HepG2 (cell line): ENCODE results near the gene INHA. TPM values are rescaled to one million over a fixed set of nuclear protein-coding genes. Genes with fewer than 3 reads are reported as not detected.

Experiments
- ARID2 ChIP-seq: sonication (generic); formaldehyde crosslinking; IDR thresholded peaks from 2 replicates; pipeline ENCODE4 v1.8.1; 2022; ENCODE audit warnings: mild to moderate bottlenecking, missing genetic modification reagents, borderline replicate concordance
- ASH2L ChIP-seq: fragments of 300-600, 200-600 bp; sonication (generic); IDR thresholded peaks from 2 replicates; pipeline ENCODE4 v1.7.0; 2017; ENCODE audit warnings: low read depth, mild to moderate bottlenecking, moderate library complexity, mixed read lengths, low read length; ENCODE audit not compliant: insufficient read length
- CHCHD3 ChIP-seq: sonication (generic); formaldehyde crosslinking; IDR thresholded peaks from 2 replicates; pipeline ENCODE4 v1.8.0; 2022; ENCODE audit warnings: mild to moderate bottlenecking, missing genetic modification reagents, moderate library complexity
- ERF ChIP-seq: IDR thresholded peaks from 2 replicates; pipeline ENCODE4 v1.6.1; 2018; ENCODE audit warnings: missing biosample characterization, missing genetic modification reagents
- FOXO1 ChIP-seq: sonication (generic); formaldehyde crosslinking; IDR thresholded peaks from 2 replicates; pipeline ENCODE4 v1.4.0; 2020; ENCODE audit warnings: missing genetic modification reagents
- GPN1 ChIP-seq: sonication (generic); formaldehyde crosslinking; IDR thresholded peaks from 2 replicates; pipeline ENCODE4 v1.5.1; 2020; ENCODE audit warnings: missing genetic modification reagents, borderline replicate concordance
- HOXA7 ChIP-seq: sonication (generic); formaldehyde crosslinking; IDR thresholded peaks from 2 replicates; pipeline ENCODE4 v1.8.1; 2022; ENCODE audit warnings: mild to moderate bottlenecking, missing genetic modification reagents, moderate library complexity
- MED1 ChIP-seq: sonication (generic); formaldehyde crosslinking; IDR thresholded peaks from 2 replicates; pipeline ENCODE4 v1.4.0; 2020; ENCODE audit warnings: missing genetic modification reagents
- NR2F2 ChIP-seq: IDR thresholded peaks from 2 replicates; pipeline ENCODE4 v1.6.1; 2012; ENCODE audit warnings: low read depth, inconsistent platforms, borderline replicate concordance
- RFXAP ChIP-seq: sonication (generic); formaldehyde crosslinking; IDR thresholded peaks from 2 replicates; pipeline ENCODE4 v1.4.0; 2020; ENCODE audit warnings: missing genetic modification reagents, borderline replicate concordance
- RXRB ChIP-seq: IDR thresholded peaks from 2 replicates; pipeline ENCODE4 v1.6.1; 2016; ENCODE audit warnings: borderline replicate concordance, missing genetic modification reagents, missing compliant biosample characterization
- SOX13 ChIP-seq, 3 experiments: fragments of 450-650 bp in 1 of 3; sonication (generic) in 1 of 3; formaldehyde crosslinking in 1 of 3; IDR thresholded peaks in 2 of 3; conservative IDR thresholded peaks in 1 of 3; 2 replicates each; pipeline versions ENCODE4 v1.5.0 to v1.6.1; 2016 to 2020; ENCODE audit warnings: antibody characterized with exemption in 1 of 3, mild to moderate bottlenecking in 1 of 3, missing compliant biosample characterization in 1 of 3, missing genetic modification reagents in 1 of 3, moderate library complexity in 1 of 3
- SP1 ChIP-seq, 2 experiments: fragments of 450-650 bp in 1 of 2; sonication (generic) in 1 of 2; formaldehyde crosslinking in 1 of 2; IDR thresholded peaks; 2 replicates each; pipeline versions ENCODE4 v1.4.0 to v1.6.1; 2016 to 2020; ENCODE audit warnings: missing genetic modification reagents in 1 of 2
- TBP ChIP-seq: sonication (generic); formaldehyde crosslinking; IDR thresholded peaks from 2 replicates; pipeline ENCODE4 v1.5.0; 2020; ENCODE audit warnings: missing genetic modification reagents
- ZC3H13 ChIP-seq: sonication (generic); formaldehyde crosslinking; IDR thresholded peaks from 2 replicates; pipeline ENCODE4 v1.8.1; 2023; ENCODE audit warnings: mild to moderate bottlenecking, missing genetic modification reagents, moderate library complexity
- ZNF264 ChIP-seq: sonication (generic); formaldehyde crosslinking; IDR thresholded peaks from 2 replicates; pipeline ENCODE4 v1.4.0; 2020; ENCODE audit warnings: missing genetic modification reagents
- ZNF441 ChIP-seq: sonication (generic); formaldehyde crosslinking; IDR thresholded peaks from 2 replicates; pipeline ENCODE4 v1.7.0; 2021; ENCODE audit warnings: missing genetic modification reagents, borderline replicate concordance
- ZNF678 ChIP-seq: sonication (generic); formaldehyde crosslinking; IDR thresholded peaks from 2 replicates; pipeline ENCODE4 v1.4.0; 2020; ENCODE audit warnings: mild to moderate bottlenecking, missing genetic modification reagents
- ZSCAN22 ChIP-seq: sonication (generic); formaldehyde crosslinking; IDR thresholded peaks from 2 replicates; pipeline ENCODE4 v1.4.0; 2020; ENCODE audit warnings: mild to moderate bottlenecking, missing genetic modification reagents
- polyA plus RNA-seq, 8 experiments: library from polyadenylated mRNA; depleted of rRNA in 3 of 8; stranded (reverse) in 7 of 8; unstranded in 1 of 8; fragments of >200 nt; fragmentation: Illumina TruSeq in 4 of 8; extraction: Trizol in 4 of 8; gene quantifications; 2 replicates each; pipeline versions ENCODE4 v1.2.1 to v1.2.3, GENCODE V29; 2011 to 2016; ENCODE audit warnings: low read depth in 4 of 8, missing spikeins in 1 of 8, mixed read lengths in 1 of 8; ENCODE audit not compliant: insufficient read depth in 1 of 8
- total RNA-seq, 5 experiments: library from RNA; depleted of rRNA; stranded (reverse); fragments of >200 nt; fragmentation: Illumina TruSeq; extraction: Trizol; gene quantifications; 2 replicates each; pipeline ENCODE4 v1.2.3, GENCODE V29; 2016; ENCODE audit warnings: low read depth in 1 of 5
- TF ChIP-seq, protein P1 (sequence below): sonication (generic); formaldehyde crosslinking; IDR thresholded peaks from 2 replicates; pipeline ENCODE4 v1.4.0; 2020; ENCODE audit warnings: missing genetic modification reagents
- TF ChIP-seq, protein P2 (sequence below): sonication (generic); formaldehyde crosslinking; IDR thresholded peaks from 2 replicates; pipeline ENCODE4 v1.4.0; 2020; ENCODE audit warnings: missing genetic modification reagents
- TF ChIP-seq, protein P3 (sequence below): sonication (generic); formaldehyde crosslinking; IDR thresholded peaks from 2 replicates; pipeline ENCODE4 v1.8.0; 2022; ENCODE audit warnings: missing genetic modification reagents, mild to moderate bottlenecking, moderate library complexity, borderline replicate concordance

The INHA gene
- total and polyA plus RNA-seq, 2 of the 13 experiments (the other 11 are each of a cell fraction or from before 2014, with no cell fraction given) = 4.1 to 15.2 TPM

DNA sequence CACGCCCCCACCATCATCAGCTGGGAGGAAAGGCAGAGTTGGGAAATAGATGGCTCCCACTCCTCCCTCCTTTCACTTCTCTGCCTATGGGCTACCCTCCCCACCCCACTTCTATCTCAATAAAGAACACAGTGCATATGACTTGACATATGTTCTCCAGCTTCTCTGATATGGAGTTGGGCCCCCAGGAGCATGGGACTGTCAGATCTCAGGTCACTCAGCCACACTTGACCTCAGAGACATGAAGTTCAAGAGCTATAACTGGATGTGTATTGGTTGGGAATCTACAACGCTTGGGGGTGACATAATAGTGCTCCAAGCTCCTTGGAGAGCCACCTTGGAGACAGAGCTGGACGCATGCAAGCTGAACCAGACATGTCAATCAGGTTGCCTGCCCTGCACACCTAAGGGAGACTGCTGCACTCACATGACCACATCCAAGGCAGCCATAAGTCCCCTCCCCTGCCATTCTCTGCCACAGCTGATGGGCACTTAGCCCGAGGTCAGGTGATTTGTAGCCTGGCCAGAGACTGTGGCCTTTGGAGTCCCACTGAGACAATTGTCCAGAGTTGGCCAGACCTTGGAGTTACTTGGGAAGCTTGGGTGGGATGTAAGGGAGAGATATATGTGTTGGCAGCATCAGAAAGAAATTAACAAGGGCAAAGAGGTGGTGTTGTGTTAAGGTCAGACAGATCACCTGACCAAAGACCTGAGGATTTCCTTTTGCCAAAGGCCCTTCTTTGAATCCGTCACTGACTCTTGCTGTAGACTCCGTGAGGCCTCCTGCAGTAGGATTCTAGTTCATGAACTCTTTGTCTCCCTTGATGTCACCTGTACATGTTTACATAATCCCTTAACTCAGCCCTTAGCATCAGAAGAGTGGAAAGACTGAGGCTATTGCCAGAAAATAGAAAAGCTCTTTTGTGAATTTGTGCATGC is 3.7 kb downstream of the INHA start (continued):
- TF ChIP-seq, protein P1, sequence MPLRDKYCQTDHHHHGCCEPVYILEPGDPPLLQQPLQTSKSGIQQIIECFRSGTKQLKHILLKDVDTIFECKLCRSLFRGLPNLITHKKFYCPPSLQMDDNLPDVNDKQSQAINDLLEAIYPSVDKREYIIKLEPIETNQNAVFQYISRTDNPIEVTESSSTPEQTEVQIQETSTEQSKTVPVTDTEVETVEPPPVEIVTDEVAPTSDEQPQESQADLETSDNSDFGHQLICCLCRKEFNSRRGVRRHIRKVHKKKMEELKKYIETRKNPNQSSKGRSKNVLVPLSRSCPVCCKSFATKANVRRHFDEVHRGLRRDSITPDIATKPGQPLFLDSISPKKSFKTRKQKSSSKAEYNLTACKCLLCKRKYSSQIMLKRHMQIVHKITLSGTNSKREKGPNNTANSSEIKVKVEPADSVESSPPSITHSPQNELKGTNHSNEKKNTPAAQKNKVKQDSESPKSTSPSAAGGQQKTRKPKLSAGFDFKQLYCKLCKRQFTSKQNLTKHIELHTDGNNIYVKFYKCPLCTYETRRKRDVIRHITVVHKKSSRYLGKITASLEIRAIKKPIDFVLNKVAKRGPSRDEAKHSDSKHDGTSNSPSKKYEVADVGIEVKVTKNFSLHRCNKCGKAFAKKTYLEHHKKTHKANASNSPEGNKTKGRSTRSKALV (CRISPR knock-in tag) = 0 out of 2 replicates have a peak, but pooled peaks have one; percentile 15
- TF ChIP-seq RFXAP (CRISPR knock-in tag) (0 out of 2 replicates have a peak, but pooled peaks have one; percentile 34), NR2F2 (peak; percentile 4; the same call in 1 of the 2 replicates), SP1 (IDR thresholded peaks at IDR 0.05) (no peak), SP1 (CRISPR knock-in tag; IDR thresholded peaks at IDR 0.05) (no peak), ZNF441 (CRISPR knock-in tag) (0 out of 2 replicates have a peak, but pooled peaks have one; percentile 63), ASH2L (no peak), TBP (no peak), ERF (CRISPR knock-in tag) (peak; percentile 69), ZNF264 (CRISPR knock-in tag) (0 out of 2 replicates have a peak, but pooled peaks have one; percentile 57), GPN1 (CRISPR knock-in tag) (no peak), HOXA7 (CRISPR knock-in tag) (no peak), SOX13 (IDR thresholded peaks at IDR 0.05) (no peak), SOX13 (CRISPR knock-in tag; conservative IDR thresholded peaks at IDR 0.05 in 1 of 2, IDR thresholded peaks at IDR 0.05 in 1 of 2) (0 out of 4 replicates have a peak, but pooled peaks of 1 of the 2 experiments have one; percentile 35), ZNF678 (no peak), RXRB (CRISPR knock-in tag) (peak; percentile 71), MED1 (peak; percentile 47; the same call in 1 of the 2 replicates), ZC3H13 (CRISPR knock-in tag) (no peak), CHCHD3 (CRISPR knock-in tag) (no peak), ZSCAN22 (CRISPR knock-in tag) (no peak), FOXO1 (CRISPR knock-in tag) (no peak), ARID2 (CRISPR knock-in tag) (no peak)
- TF ChIP-seq, protein P2, sequence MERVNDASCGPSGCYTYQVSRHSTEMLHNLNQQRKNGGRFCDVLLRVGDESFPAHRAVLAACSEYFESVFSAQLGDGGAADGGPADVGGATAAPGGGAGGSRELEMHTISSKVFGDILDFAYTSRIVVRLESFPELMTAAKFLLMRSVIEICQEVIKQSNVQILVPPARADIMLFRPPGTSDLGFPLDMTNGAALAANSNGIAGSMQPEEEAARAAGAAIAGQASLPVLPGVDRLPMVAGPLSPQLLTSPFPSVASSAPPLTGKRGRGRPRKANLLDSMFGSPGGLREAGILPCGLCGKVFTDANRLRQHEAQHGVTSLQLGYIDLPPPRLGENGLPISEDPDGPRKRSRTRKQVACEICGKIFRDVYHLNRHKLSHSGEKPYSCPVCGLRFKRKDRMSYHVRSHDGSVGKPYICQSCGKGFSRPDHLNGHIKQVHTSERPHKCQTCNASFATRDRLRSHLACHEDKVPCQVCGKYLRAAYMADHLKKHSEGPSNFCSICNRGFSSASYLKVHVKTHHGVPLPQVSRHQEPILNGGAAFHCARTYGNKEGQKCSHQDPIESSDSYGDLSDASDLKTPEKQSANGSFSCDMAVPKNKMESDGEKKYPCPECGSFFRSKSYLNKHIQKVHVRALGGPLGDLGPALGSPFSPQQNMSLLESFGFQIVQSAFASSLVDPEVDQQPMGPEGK (CRISPR knock-in tag) = 0 out of 2 replicates have a peak, but pooled peaks have one; percentile 9
- TF ChIP-seq, protein P3, sequence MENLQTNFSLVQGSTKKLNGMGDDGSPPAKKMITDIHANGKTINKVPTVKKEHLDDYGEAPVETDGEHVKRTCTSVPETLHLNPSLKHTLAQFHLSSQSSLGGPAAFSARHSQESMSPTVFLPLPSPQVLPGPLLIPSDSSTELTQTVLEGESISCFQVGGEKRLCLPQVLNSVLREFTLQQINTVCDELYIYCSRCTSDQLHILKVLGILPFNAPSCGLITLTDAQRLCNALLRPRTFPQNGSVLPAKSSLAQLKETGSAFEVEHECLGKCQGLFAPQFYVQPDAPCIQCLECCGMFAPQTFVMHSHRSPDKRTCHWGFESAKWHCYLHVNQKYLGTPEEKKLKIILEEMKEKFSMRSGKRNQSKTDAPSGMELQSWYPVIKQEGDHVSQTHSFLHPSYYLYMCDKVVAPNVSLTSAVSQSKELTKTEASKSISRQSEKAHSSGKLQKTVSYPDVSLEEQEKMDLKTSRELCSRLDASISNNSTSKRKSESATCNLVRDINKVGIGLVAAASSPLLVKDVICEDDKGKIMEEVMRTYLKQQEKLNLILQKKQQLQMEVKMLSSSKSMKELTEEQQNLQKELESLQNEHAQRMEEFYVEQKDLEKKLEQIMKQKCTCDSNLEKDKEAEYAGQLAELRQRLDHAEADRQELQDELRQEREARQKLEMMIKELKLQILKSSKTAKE (CRISPR knock-in tag) = 0 out of 2 replicates have a peak, but pooled peaks have one; percentile 4
